ENCODE data around the gene SOS1.
"Not testable (repeated sequence)": the region's sequence is repeated elsewhere in the genome, so short reads cannot be mapped to it uniquely, and the experiment has no call there.

The SOS1 gene

GRCh38 chr2:38960609-38961320 is 160.1 kb downstream of the SOS1 start:
- DNase-seq: no peak

DNA sequence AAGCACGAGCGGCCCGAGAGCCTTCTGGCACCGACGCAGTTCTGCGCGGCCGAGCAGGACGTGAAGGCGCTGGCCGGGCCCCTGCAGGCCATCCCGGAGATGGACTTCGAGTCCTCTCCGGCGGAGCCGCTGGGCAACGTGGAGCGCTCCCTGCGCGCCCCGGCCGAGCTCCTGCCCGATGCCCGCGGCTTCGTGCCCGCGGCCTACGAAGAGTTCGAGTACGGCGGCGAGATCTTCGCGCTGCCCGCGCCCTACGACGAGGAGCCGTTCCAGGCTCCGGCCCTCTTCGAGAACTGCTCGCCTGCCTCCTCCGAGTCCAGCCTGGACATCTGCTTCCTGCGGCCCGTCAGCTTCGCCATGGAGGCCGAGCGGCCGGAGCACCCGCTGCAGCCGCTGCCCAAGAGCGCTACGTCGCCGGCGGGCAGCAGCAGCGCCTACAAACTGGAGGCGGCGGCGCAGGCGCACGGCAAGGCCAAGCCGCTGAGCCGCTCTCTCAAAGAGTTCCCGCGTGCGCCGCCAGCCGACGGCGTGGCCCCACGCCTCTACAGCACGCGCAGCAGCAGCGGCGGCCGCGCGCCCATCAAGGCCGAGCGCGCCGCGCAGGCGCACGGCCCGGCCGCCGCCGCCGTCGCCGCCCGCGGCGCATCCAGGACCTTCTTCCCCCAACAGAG is 160.8 kb downstream of the SOS1 start:
- DNase-seq: peak; percentile 67 to 73

GRCh38 chr2:38959466-38959865 is 161.4 kb downstream of the SOS1 start:
- no peak for DNase-seq

DNA sequence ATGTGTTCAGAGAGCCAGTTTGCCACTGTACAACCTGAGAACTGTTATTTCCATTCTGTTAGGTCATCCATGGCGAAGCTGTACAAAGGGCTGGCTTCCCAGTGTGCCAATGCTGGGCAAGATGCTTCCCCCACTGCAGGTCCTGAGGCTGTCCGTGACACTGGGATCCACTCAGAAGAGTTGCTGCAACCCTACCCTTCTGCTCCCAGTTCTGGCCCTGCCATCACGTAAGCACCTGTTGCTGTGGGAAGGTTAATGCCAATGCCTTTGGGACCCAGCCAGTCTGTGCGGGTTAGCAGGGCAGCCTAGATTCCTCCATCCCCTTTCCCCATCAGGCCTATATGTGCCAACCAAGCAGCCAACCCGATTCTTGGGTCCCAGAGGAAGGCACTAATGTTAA is 162.9 kb downstream of the SOS1 start:
- no peak for DNase-seq

GRCh38 chr2:38951766-38952165 is 169.1 kb downstream of the SOS1 start:
- no peak for DNase-seq

DNA sequence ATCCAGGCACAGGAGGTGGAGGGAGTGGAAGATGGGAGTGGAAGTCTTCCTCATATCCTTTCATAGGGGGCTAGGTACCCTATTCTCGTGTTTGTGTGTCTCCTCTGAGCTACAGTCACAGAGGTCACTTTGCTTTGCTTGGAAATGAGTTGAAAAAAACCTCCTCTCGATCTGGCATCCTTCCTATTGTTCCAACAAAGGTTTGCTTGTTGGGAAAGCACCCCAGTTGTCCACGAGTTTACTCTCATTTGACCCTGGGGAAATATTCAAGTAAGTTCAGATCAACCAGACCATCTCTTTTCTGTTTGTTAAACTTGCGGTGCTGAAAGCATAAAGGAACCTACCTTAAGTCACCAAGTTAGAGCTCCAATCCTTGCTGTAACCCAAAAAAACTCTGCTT is 171.9 kb downstream of the SOS1 start:
- no peak for DNase-seq

GRCh38 chr2:38948387-38948882 is 172.4 kb downstream of the SOS1 start:
- no peak for DNase-seq

- peak; percentile 63 to 66 for DNase-seq
Measured at GRCh38 chr2:38947241-38948239, 173.3 kb downstream of the SOS1 start.

DNA sequence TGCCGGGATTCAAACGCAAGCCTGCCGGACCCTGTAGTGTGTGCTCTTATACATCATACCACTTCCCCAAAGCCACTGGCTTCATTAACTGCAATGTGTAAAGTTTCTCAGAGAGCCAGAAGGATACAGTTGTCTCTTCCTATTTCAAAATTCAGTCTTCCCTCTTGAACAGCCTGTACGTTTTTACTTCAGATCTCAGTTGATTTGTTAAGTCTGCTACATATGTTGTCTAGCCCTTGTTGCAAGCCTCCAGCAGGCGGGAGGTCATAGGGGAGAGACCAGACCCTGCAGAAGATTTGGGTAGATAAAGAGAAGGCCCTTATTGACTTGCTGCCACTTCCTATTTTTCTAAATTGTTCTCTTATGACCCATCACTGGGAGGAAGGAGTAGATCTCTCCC is 174.9 kb downstream of the SOS1 start:
- DNase-seq: no peak

DNA sequence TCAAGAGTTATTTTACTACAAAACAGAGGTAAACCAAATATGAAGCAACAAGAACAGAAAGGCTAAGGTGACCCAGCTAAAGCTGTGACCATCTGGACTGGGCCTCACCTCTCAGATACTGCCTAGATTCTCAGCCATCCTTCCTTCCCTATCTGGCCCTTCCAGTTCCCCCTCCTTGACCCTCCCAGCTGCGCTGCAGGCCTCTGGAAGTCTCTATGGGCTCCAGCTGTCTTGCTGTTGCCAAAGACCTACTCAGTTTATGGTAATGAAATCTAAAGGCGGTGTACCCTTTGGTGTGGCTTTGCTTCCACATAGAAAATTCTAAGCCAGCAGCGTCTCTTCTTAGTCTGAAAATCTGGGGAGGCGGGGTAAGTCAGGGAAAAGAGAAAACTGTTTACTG is 175.5 kb downstream of the SOS1 start:
- no peak for DNase-seq

DNA sequence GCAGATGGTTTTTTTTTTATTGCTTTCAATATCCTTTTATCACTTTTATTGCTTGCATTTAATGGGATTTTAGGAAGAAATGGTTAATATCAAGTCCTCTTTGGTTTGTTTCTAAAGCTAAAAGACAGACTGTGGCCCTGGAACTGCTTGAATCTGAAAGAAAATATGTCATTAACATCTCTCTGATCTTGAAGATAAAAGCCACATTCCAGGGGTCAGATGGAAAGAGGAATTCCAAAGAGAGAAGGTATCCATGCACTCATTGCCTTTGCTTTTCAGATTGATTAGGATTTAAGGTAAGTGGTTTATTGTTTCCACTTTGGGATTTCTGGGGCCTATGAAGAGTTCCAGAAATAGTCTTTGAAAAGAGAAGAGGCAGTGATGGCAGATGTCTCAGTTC is 177.1 kb downstream of the SOS1 start:
- no peak for DNase-seq

DNA sequence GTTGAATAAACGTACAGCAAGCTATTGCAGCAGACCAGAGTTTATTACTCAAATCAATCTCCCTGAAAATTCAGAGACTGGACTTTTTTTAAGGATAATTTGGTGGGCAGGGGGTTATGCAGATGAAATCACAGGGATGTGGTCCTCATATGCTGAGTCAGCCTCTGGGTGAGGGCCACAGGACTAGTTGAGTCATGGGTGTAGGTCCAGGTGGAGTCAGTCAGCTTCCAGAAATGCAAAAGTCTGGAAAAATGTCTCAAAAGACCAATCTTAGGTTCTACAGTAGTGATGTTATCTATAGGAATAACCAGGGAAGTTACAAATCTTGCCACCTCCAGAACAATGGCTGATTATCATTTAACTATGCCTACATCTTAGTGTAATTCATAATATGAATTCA is 180.1 kb downstream of the SOS1 start:
- DNase-seq: no peak

DNA sequence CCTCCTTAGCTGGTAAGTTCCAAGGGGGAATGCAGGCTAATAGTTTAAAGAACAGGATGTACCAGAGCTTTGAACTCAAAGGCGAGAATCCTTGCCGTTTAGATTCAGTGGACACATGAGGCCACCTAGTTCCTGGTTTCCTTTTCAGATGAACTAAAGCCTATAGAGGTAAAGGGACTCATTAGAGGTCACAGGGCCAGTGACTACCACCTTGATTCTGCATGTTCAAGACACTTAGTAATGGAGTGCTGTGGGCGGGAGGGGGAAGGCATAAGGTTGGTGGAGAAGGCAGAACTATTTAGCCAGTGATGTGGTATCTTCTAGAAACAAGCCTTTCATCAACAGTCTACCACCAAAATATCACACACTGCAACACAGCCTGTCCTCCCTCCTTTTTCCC is 183.3 kb downstream of the SOS1 start:
- no peak for DNase-seq

DNA sequence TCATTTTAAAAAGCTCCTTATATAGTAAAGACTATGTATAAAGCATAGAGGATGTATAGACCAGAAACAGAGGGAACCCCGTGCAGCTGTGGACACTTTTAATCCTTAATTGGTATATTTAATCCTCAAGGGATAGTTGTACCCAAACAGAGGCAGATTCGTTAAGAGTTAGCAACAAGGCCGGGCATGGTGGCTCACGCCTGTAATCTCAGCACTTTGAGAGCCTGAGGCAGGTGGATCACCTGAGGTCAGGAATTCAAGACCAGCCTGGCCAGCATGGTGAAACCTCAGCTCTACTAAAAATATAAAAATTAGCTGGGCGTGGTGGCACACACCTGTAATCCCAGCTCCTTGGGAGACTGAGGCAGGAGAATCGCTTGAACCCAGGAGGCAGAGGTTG is 184.3 kb downstream of the SOS1 start:
- DNase-seq: not testable (repeated sequence)

DNA sequence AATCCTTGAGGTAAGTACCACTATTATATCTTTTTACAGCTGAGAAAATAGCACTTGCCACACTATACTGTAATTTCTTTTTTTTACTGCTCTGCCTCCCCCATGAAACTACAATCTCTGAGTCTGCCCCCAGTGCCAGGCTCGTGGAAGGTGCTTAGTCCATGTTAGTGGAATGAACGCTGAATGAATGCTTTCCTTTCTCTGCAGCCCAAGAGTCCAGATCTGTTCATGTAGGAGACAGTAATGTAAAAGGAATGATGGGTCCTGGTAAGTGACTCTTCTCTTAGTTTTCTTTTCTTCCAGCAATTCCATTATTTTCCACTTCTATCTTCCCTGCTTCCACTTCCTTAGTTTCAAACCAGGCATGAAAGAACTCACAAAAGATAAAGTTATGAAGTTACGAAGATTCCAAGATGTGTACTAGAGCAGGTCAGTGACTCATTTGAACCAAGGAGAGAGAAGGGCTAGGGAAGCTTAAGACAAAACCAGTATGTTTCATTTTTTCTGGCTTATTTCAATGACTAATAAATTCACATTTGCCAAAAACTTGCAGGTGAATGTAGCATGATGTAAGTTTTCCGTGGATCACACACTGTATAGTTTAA is 185.2 kb downstream of the SOS1 start:
- DNase-seq: no peak

DNA sequence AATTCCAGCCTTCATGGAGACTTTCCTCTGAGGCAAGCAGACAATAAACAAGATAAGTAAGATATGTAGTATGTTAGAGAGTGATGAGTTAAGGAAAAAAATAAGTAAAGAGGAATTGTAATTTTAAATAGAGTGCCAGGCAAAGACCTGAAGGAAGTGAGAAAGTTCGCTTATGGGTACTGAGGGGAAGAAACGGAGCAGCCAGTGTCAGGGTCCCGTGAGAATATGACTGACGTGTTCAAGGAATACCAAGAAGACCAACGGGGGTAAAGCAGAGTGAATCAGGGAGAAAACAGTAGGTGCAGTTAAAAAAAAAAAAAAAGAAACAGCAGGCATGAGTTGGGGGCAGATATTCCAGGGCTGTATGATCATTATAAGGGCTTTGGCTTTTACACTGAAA is 186.1 kb downstream of the SOS1 start:
- DNase-seq: no peak

GRCh38 chr2:38933653-38934052 is 187.2 kb downstream of the SOS1 start:
- DNase-seq: no peak

DNA sequence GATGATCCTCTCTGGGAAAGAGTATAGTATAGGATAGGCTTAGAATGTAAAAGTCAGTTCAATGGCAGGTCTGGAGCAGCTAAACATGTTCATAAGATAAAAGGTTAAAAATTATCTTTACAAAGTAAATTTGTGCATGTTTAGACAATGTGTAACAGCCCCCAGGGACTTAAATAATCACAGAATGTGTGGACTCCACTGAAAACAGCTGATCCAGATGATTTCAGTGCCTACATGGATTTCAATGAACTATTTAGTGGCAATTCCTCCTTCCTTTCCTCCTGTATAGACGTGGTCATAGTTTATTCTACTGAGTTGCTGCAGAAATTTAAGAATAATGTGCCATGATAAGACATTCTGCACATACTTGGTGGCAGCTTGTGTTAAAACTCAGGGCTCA is 188.3 kb downstream of the SOS1 start:
- no peak for DNase-seq
